ENCODE data around the gene TLNRD1. TPM values are rescaled to one million over a fixed set of nuclear protein-coding genes. Genes with fewer than 3 reads are reported as not detected.

Gene TLNRD1
- total RNA-seq, 1 experiment from 2014 or later, result 24.7 TPM

DNA sequence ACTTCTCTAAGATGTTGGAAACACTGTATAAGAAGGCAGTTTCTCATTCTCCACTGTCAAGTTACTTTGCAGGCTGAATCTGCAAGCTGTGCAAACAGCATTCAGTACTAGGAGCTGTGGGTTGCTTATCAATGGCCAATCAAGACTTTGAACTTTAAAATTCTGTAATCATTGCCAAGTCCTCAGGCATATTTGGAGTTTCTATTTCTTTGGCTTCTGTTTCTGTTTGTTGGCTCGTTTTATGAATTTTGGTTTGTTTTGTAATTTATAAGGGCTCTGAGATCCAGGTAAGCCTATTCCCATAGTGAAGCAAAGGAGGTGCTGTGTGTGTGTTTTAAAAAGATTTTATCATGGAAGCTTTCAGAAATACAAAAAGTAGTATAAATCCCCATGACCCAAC is 32.1 kb downstream of the TLNRD1 start:
- CTCF ChIA-PET, result interaction anchor here (0.6 kb wide), 1 partner anchor 226 kb away, joined by 3 read pairs; no protein-coding TSS in a partner anchor
- intact Hi-C loops (cut with micrococcal nuclease; ENCODE audit: unreplicated experiment), result no loop called here
- POLR2A ChIA-PET, result interaction anchor here (0.7 kb wide), 1 partner anchor 16 kb away, joined by 3 read pairs; no protein-coding TSS in a partner anchor

DNA sequence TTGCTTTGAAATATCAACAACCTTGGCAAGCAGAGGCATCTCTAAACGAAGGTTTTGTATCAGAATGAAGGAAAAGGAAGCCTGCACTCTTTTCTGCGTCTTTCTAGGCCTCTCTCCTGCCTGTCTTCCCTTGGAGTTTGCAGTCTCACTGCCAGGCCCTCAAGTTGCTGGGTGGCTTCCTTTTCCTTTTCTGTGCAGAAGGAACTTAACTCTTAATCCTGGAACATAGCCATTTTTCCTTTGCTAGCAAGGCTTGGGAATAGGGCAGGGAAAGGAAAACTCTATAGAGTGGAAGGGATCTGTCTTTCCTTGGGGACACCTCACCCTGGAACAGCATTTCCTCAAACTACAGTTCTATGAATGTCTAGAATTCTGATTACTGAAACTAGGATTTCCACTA is 32.8 kb downstream of the TLNRD1 start:
- ChIA-PET POLR2A (no interaction called here), CTCF (no interaction called here)

More for the DNA sequence above, 32.1 kb downstream of the TLNRD1 start:
- DNase-seq (ENCODE audit: low read depth, low spot score), result no peak
- Histone ChIP-seq H3K9me3 (ENCODE audit: control insufficient read depth, insufficient read depth, low read depth, low read length) (no peaks in the 10 kb centered on the region), H3K4me1 (ENCODE audit: control insufficient read depth, insufficient read depth, low read length) (no peaks in the 10 kb centered on the region), H3K4me3 (ENCODE audit: low read depth in 2 of 2, low read length in 2 of 2) (no peak overlapping the region), H3K27me3 (ENCODE audit: control insufficient read depth, insufficient read depth, low read length) (no peaks in the 10 kb centered on the region), H3K27ac (ENCODE audit: low read length) (no peak overlapping the region), H3K36me3 (ENCODE audit: control insufficient read depth, insufficient read depth, low read length) (no peaks in the 10 kb centered on the region)
- TF ChIP-seq, protein P1, sequence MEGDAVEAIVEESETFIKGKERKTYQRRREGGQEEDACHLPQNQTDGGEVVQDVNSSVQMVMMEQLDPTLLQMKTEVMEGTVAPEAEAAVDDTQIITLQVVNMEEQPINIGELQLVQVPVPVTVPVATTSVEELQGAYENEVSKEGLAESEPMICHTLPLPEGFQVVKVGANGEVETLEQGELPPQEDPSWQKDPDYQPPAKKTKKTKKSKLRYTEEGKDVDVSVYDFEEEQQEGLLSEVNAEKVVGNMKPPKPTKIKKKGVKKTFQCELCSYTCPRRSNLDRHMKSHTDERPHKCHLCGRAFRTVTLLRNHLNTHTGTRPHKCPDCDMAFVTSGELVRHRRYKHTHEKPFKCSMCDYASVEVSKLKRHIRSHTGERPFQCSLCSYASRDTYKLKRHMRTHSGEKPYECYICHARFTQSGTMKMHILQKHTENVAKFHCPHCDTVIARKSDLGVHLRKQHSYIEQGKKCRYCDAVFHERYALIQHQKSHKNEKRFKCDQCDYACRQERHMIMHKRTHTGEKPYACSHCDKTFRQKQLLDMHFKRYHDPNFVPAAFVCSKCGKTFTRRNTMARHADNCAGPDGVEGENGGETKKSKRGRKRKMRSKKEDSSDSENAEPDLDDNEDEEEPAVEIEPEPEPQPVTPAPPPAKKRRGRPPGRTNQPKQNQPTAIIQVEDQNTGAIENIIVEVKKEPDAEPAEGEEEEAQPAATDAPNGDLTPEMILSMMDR (IDR thresholded peaks at IDR 0.05), result no peak; the same call in 1 of the 2 replicates
- TF ChIP-seq, protein P2, sequence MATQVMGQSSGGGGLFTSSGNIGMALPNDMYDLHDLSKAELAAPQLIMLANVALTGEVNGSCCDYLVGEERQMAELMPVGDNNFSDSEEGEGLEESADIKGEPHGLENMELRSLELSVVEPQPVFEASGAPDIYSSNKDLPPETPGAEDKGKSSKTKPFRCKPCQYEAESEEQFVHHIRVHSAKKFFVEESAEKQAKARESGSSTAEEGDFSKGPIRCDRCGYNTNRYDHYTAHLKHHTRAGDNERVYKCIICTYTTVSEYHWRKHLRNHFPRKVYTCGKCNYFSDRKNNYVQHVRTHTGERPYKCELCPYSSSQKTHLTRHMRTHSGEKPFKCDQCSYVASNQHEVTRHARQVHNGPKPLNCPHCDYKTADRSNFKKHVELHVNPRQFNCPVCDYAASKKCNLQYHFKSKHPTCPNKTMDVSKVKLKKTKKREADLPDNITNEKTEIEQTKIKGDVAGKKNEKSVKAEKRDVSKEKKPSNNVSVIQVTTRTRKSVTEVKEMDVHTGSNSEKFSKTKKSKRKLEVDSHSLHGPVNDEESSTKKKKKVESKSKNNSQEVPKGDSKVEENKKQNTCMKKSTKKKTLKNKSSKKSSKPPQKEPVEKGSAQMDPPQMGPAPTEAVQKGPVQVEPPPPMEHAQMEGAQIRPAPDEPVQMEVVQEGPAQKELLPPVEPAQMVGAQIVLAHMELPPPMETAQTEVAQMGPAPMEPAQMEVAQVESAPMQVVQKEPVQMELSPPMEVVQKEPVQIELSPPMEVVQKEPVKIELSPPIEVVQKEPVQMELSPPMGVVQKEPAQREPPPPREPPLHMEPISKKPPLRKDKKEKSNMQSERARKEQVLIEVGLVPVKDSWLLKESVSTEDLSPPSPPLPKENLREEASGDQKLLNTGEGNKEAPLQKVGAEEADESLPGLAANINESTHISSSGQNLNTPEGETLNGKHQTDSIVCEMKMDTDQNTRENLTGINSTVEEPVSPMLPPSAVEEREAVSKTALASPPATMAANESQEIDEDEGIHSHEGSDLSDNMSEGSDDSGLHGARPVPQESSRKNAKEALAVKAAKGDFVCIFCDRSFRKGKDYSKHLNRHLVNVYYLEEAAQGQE (IDR thresholded peaks at IDR 0.05; ENCODE audit: insufficient read depth in 1 of 2, low read depth in 2 of 2, low read length in 1 of 2), result no peak
- TF ChIP-seq TCF7L2 (IDR thresholded peaks at IDR 0.05; ENCODE audit: low read depth, low read length) (no peak), SIN3A (IDR thresholded peaks at IDR 0.05; ENCODE audit: borderline replicate concordance, insufficient read depth, low read depth, low read length) (no peak), POLR2AphosphoS5 (IDR thresholded peaks at IDR 0.05; ENCODE audit: low read depth, low read length) (no peak)
- ATAC-seq, result no peak
- BruUV-seq (replicated peaks), result no TSS peak
- in situ Hi-C loops (cut with HindIII; ENCODE audit: low pct_unique_long_range_greater_than_20kb, low sequenced_read_pairs), result no loop called here

More for the DNA sequence above, 32.8 kb downstream of the TLNRD1 start:
- H3K36me3 ChIP-seq (ENCODE audit: control insufficient read depth, insufficient read depth, low read length), result no peaks in the 10 kb centered on the region
- H3K4me1 ChIP-seq (ENCODE audit: control insufficient read depth, insufficient read depth, low read length), result no peaks in the 10 kb centered on the region
- intact Hi-C loops (cut with micrococcal nuclease; ENCODE audit: unreplicated experiment) (no loop called here), in situ Hi-C loops (cut with HindIII; ENCODE audit: low pct_unique_long_range_greater_than_20kb, low sequenced_read_pairs) (no loop called here)
- H3K27ac ChIP-seq (ENCODE audit: low read length), result no peak overlapping the region
- no TSS peak for BruUV-seq (replicated peaks)
- TF ChIP-seq, protein P2 (IDR thresholded peaks at IDR 0.05; ENCODE audit: insufficient read depth in 1 of 2, low read depth in 2 of 2, low read length in 1 of 2), result no peak
- TF ChIP-seq, protein P1 (IDR thresholded peaks at IDR 0.05), result no peak
- no peak for TF ChIP-seq SIN3A (IDR thresholded peaks at IDR 0.05; ENCODE audit: borderline replicate concordance, insufficient read depth, low read depth, low read length)
- no peak for TF ChIP-seq POLR2AphosphoS5 (IDR thresholded peaks at IDR 0.05; ENCODE audit: low read depth, low read length)
- no peak for TF ChIP-seq TCF7L2 (IDR thresholded peaks at IDR 0.05; ENCODE audit: low read depth, low read length)
- no peaks in the 10 kb centered on the region for H3K27me3 ChIP-seq (ENCODE audit: control insufficient read depth, insufficient read depth, low read length)
- ATAC-seq, result no peak
- H3K4me3 ChIP-seq (ENCODE audit: low read depth in 2 of 2, low read length in 2 of 2), result no peak overlapping the region
- H3K9me3 ChIP-seq (ENCODE audit: control insufficient read depth, insufficient read depth, low read depth, low read length), result no peaks in the 10 kb centered on the region
- DNase-seq (ENCODE audit: low read depth, low spot score), result no peak
